ENCODE measurements around the gene GRAMD1B. TPM values are rescaled to one million over a fixed set of nuclear protein-coding genes. Genes with fewer than 3 reads are reported as not detected.

Gene GRAMD1B
- total RNA-seq, 2 donors from 2014 or later = 0.66 to 3.4 TPM

DNA sequence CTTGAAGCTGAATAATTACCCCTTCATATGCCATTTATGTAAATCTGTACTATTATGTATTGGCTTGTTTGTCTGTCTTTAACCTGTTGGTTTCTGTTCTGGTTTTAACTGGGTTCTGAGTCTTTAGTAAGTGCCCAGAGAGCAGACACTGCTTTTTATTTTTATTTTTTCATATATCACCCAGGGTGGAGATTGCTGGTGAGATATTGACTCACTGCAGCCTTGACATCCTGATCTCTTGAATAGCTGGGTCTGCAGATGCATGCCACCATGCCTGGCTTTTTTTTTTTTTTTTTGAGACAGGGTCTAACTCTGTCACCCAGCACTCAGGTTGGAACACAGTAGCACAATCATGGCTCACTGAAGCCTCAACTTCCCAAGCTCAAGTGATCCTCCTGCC lies 19.4 kb downstream of the GRAMD1B start:
- H3K36me3 ChIP-seq (replicated peaks in 1 of 2; ENCODE audit: insufficient read depth in 1 of 2, low read depth in 2 of 2) = no peaks in the 10 kb centered on the region
- no peak overlapping the region for H3K4me3 ChIP-seq
- H3K4me1 ChIP-seq = no peaks in the 10 kb centered on the region
- no peaks in the 10 kb centered on the region for H3K27me3 ChIP-seq
- H3K27ac ChIP-seq = no peak overlapping the region
- no peaks in the 10 kb centered on the region for H3K9me3 ChIP-seq
- DNase-seq = no peak
- intact Hi-C loops (cut with DNase I) = no loop called here
- no peak for ATAC-seq
- TF ChIP-seq, protein P1, sequence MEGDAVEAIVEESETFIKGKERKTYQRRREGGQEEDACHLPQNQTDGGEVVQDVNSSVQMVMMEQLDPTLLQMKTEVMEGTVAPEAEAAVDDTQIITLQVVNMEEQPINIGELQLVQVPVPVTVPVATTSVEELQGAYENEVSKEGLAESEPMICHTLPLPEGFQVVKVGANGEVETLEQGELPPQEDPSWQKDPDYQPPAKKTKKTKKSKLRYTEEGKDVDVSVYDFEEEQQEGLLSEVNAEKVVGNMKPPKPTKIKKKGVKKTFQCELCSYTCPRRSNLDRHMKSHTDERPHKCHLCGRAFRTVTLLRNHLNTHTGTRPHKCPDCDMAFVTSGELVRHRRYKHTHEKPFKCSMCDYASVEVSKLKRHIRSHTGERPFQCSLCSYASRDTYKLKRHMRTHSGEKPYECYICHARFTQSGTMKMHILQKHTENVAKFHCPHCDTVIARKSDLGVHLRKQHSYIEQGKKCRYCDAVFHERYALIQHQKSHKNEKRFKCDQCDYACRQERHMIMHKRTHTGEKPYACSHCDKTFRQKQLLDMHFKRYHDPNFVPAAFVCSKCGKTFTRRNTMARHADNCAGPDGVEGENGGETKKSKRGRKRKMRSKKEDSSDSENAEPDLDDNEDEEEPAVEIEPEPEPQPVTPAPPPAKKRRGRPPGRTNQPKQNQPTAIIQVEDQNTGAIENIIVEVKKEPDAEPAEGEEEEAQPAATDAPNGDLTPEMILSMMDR (IDR thresholded peaks at IDR 0.05) = no peak
- TF ChIP-seq POLR2A (IDR thresholded peaks at IDR 0.05) = no peak

DNA sequence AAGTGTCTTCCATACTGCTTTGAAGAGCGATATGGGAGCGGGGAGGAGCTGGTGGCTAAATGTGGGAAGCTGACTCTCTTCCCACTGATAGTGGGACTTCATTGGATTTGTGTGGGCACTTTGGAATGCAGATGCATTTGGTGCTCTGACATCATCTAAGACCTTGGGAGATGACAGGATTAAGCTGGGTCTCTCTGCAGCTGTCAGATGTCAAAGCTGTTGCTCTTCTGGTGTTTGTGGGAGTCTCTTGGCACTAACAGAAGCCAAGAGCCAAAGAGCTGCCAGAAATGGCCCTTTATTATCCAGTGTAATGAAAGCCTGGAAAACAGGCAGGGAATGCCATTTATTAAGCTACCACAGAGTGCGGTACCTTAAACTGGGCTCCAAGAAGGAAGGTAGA lies 20.6 kb downstream of the GRAMD1B start:
- ATAC-seq (no peak), DNase-seq (no peak)
- Histone ChIP-seq H3K4me1 (no peaks in the 10 kb centered on the region), H3K9me3 (no peaks in the 10 kb centered on the region), H3K27ac (no peak overlapping the region), H3K27me3 (no peaks in the 10 kb centered on the region), H3K36me3 (replicated peaks in 1 of 2; ENCODE audit: insufficient read depth in 1 of 2, low read depth in 2 of 2) (no peaks in the 10 kb centered on the region), H3K4me3 (no peak overlapping the region)
- intact Hi-C loops (cut with DNase I) = no loop called here
- 89 to 90% methylated on average over 3 of the region's 3 CpGs for WGBS, 2 donors
- no peak for TF ChIP-seq POLR2A (IDR thresholded peaks at IDR 0.05)
- TF ChIP-seq, protein P1 (IDR thresholded peaks at IDR 0.05) = no peak

DNA sequence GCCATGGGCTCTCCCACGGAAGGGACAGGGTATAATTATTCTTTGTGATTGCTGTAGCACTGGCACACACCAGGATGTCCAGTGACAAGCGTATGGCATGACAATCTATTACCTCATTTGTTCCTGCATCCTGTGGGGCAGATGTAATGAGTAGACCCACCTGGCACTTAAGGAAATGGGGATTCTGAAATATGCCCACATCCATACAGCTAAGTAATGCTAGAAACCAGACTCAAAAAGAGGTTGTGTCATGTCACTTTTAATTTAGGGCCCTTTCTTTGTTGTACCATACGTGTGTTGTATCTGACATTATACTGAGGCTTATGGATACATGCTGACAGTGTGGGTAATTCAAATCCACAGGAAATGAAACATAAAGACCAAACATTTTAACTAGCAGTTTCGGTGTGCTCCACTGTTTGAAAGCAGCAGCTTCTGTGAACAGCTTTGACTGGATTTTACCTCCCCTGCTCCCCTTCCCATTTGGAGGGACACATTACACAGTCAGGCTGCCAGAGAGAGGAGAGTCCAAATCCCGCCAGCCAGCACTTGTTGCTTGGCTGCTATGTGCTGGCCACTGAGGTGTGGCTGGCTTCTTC lies 21.2 kb downstream of the GRAMD1B start:
- intact Hi-C loops (cut with DNase I) = no loop called here
- Histone ChIP-seq H3K27ac (no peak overlapping the region), H3K4me3 (no peak overlapping the region), H3K27me3 (no peaks in the 10 kb centered on the region), H3K36me3 (replicated peaks in 1 of 2; ENCODE audit: insufficient read depth in 1 of 2, low read depth in 2 of 2) (no peaks in the 10 kb centered on the region), H3K9me3 (no peaks in the 10 kb centered on the region), H3K4me1 (no peaks in the 10 kb centered on the region)
- no peak for TF ChIP-seq POLR2A (IDR thresholded peaks at IDR 0.05)
- TF ChIP-seq, protein P1 (IDR thresholded peaks at IDR 0.05) = no peak
- no peak for ATAC-seq
- 70 to 73% methylated on average over 5 of the region's 5 CpGs for WGBS, 2 donors
- DNase-seq = no peak

DNA sequence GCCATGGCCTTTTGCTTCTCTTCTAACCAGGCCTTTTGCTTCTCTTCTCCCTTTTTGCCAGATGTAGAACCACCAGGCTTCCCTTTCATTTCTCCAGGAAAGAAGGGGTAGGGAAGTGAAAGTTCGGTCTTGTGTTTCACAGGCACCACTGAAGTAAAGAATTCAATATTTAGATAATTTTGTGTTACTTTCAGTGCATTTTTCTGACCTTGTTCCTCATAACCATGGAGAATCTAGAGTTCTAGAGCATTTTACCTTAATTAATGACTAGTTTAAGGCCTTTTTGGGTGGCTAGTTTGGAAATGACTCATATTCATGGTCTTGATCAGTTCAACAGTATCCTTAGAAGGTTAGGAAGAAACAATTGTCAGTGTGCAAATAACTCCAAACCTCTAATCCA lies 22.7 kb downstream of the GRAMD1B start:
- Histone ChIP-seq H3K9me3 (no peaks in the 10 kb centered on the region), H3K4me3 (no peak overlapping the region), H3K27ac (no peak overlapping the region), H3K36me3 (replicated peaks in 1 of 2; ENCODE audit: insufficient read depth in 1 of 2, low read depth in 2 of 2) (no peaks in the 10 kb centered on the region), H3K27me3 (no peaks in the 10 kb centered on the region), H3K4me1 (no peaks in the 10 kb centered on the region)
- no peak for TF ChIP-seq POLR2A (IDR thresholded peaks at IDR 0.05)
- TF ChIP-seq, protein P1 (IDR thresholded peaks at IDR 0.05) = no peak
- DNase-seq (no peak), ATAC-seq (no peak)
- intact Hi-C loops (cut with DNase I) = no loop called here
- WGBS, 2 donors = 93% methylated on average over 1 of the region's 1 CpG

DNA sequence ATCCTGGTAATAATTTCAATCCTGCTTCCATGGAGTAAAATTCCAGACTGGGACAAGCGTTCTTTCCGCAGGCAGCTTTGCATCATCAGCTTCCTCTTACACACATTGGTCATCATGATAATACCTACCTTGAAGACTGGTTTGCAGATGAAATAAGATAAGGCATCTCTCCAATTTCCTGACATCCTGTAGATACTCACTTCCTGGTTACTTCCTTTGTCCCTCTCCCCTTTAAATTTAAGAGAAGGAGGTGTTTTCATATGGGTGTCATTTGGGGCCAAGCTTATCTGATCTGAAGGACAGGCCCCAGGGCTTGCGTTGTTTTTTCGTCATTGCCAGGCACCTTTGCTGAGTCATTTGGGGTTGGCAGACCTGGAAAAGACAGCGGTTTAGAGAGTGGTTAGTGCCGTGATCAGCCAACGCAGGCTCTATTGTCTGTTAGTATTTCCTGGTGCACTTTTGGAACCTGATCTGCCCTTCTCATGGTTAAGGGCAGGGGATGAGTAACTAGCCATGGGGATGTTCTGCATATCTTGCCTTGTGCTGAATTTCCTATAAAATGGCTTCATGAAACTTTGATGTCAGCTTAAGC lies 24.1 kb downstream of the GRAMD1B start:
- intact Hi-C loops (cut with DNase I) = no loop called here
- Histone ChIP-seq H3K27ac (no peak overlapping the region), H3K9me3 (no peaks in the 10 kb centered on the region), H3K27me3 (no peaks in the 10 kb centered on the region), H3K4me3 (no peak overlapping the region), H3K4me1 (no peaks in the 10 kb centered on the region), H3K36me3 (replicated peaks in 1 of 2; ENCODE audit: insufficient read depth in 1 of 2, low read depth in 2 of 2) (no peaks in the 10 kb centered on the region)
- DNase-seq (no peak), ATAC-seq (no peak)
- 57 to 82% methylated on average over 5 to 7 of the region's 7 CpGs for WGBS, 2 donors
- TF ChIP-seq, protein P1 (IDR thresholded peaks at IDR 0.05) = no peak
- TF ChIP-seq POLR2A (IDR thresholded peaks at IDR 0.05) = no peak
